Kidney epithelial cell (primary cell): ENCODE measurements around the gene HS6ST2. TPM values are rescaled to one million over a fixed set of nuclear protein-coding genes. Genes with fewer than 3 reads are reported as not detected.
A peak's percentile ranks its signal among the peaks of the same experiment; 100 is the strongest.

Experiments used
- DNase-seq: peaks from one replicate; pipeline ENCODE4 v3.0.0-alpha.2; 2010; ENCODE audit warnings: low read depth
- H3K27me3 ChIP-seq: 2 replicates; pipeline ENCODE4 v1.6.0; 2011; ENCODE audit warnings: low read length; ENCODE audit not compliant: control insufficient read depth, insufficient read depth
- H3K36me3 ChIP-seq: 2 replicates; pipeline ENCODE4 v1.5.1; 2011; ENCODE audit warnings: low read length; ENCODE audit not compliant: control insufficient read depth, insufficient read depth
- H3K4me3 ChIP-seq: 2 replicates; pipeline ENCODE4 v1.5.1; 2011; ENCODE audit warnings: low read depth, mild to moderate bottlenecking, control low read depth, low read length
- total RNA-seq: library from RNA; depleted of rRNA; stranded (reverse); fragments of >200 nt; gene quantifications from 2 replicates; pipeline ENCODE4 v1.2.3, GENCODE V29; 2015
- TF ChIP-seq, protein P1 (sequence below): IDR thresholded peaks from 2 replicates; pipeline ENCODE4 v1.5.1; 2011; ENCODE audit warnings: mild to moderate bottlenecking, moderate library complexity, low read length, control low read depth, inconsistent platforms; ENCODE audit not compliant: insufficient read depth, poor library complexity, severe bottlenecking

The HS6ST2 gene
- total RNA-seq, 1 donor from 2014 or later = 8.4 TPM

DNA sequence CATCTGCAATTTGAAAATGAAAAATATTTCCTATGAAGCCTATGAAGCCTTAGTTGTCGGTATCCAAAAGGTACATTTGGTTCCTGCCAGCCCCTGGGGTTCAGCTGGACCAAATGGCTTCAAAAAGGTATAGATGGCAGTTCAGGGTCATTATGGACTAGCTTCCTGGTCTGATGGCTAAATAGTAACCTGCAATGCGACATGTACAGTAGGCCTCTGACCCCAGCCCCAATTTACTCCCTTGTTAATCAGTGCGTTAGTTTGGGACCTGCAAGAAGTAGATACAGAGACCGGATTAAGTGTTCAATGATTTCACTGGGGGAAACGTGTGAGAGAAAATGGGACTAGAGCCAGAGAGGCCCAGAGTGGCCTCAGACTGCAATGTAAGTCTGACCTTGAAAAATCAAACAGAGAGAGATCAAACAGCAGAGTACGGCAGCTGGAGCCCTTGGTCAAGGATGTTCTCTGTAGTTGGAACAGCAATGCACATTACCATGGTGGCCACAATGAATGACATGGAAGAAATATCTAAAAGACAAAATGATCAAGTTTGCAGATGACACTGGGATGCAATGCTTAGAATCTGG lies 354.6 kb downstream of the HS6ST2 start:
- Histone ChIP-seq H3K4me3 (no peak overlapping the region), H3K27me3 (no peaks in the 10 kb centered on the region), H3K36me3 (no peaks in the 10 kb centered on the region)
- no peak for DNase-seq
- TF ChIP-seq, protein P1, sequence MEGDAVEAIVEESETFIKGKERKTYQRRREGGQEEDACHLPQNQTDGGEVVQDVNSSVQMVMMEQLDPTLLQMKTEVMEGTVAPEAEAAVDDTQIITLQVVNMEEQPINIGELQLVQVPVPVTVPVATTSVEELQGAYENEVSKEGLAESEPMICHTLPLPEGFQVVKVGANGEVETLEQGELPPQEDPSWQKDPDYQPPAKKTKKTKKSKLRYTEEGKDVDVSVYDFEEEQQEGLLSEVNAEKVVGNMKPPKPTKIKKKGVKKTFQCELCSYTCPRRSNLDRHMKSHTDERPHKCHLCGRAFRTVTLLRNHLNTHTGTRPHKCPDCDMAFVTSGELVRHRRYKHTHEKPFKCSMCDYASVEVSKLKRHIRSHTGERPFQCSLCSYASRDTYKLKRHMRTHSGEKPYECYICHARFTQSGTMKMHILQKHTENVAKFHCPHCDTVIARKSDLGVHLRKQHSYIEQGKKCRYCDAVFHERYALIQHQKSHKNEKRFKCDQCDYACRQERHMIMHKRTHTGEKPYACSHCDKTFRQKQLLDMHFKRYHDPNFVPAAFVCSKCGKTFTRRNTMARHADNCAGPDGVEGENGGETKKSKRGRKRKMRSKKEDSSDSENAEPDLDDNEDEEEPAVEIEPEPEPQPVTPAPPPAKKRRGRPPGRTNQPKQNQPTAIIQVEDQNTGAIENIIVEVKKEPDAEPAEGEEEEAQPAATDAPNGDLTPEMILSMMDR = no peak

DNA sequence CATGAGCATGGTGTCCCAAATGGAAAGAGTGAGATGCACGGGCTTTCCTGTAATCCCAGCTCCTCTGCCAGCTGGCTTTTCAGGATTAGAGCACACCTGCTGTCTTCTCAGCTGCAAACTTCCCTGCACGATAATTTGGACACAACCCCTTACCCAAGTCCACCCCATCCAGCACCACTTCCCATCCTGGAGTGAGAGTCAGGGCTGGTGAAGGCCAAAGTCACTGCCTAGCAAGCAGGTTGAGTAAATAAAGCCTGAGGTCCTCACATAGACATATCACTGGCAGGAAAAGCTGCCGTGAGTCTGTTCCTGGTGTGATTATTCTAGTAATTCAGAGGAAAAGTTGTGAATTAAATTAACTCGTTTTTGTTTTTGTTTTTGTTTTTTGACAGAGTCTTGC lies 355.7 kb downstream of the HS6ST2 start:
- Histone ChIP-seq H3K4me3 (no peak overlapping the region), H3K27me3 (no peaks in the 10 kb centered on the region), H3K36me3 (no peaks in the 10 kb centered on the region)
- DNase-seq = no peak
- TF ChIP-seq, protein P1 = no peak

DNA sequence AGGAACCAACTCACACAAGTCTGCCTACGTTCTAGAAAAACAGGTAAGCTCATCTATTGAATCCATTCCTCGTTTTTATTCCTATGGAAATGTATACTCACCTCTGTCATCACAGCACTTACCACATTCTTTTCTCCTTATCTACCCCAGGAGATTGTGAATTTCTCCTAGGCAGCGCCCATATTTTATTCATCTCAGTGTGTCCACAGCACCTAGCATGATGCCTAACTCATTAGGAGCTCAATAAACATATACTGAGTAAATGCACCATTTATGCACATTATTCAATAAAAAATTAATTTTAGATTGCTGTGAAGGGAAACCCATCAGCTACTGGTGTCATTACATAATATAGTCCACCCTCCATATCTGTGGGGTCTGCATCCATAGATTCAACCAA lies 363.4 kb downstream of the HS6ST2 start:
- Histone ChIP-seq H3K27me3 (no peaks in the 10 kb centered on the region), H3K4me3 (no peak overlapping the region), H3K36me3 (no peaks in the 10 kb centered on the region)
- TF ChIP-seq, protein P1 = no peak
- DNase-seq = no peak

DNA sequence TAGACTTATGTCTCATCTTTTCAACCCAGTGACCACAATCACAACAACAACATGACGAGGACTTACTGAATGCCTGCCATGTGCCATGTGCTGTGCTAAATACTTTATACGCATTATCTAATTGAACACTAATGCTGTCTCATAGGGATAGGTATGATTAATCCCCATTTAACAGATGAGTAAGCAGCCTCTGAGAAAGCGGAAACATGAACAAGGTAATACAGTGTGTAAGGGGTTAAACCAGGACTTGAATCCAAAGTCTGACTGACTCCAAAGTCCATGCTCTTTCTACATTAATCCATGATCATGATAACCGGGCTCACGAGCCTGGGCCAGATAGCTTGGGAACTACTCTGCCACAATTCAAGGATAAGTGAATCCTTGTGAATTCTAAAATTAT lies 364.3 kb downstream of the HS6ST2 start:
- TF ChIP-seq, protein P1 = no peak
- DNase-seq = no peak
- Histone ChIP-seq H3K4me3 (no peak overlapping the region), H3K27me3 (no peaks in the 10 kb centered on the region), H3K36me3 (no peaks in the 10 kb centered on the region)

DNA sequence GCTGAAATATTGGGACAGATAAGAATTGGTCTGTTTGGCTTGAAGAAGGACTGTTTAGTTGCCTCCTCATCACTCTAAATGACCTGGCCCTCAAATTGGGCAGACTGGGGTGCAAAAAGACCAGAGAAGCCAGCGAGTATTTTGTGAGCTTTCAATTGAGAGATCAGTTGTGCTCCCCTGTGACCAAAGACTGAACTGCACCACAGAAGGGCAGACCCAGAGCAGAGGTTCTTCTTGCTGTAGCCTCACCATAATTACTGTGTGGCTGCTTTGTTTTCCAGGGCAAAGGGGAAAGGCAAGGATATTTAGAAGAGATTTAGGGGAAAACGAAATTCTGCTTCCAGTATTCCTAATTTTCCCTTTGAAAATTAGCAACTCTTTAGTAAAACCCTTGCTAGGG lies 365.5 kb downstream of the HS6ST2 start:
- TF ChIP-seq, protein P1 = peak; percentile 30
- Histone ChIP-seq H3K27me3 (no peaks in the 10 kb centered on the region), H3K36me3 (no peaks in the 10 kb centered on the region), H3K4me3 (no peak overlapping the region)
- no peak for DNase-seq

DNA sequence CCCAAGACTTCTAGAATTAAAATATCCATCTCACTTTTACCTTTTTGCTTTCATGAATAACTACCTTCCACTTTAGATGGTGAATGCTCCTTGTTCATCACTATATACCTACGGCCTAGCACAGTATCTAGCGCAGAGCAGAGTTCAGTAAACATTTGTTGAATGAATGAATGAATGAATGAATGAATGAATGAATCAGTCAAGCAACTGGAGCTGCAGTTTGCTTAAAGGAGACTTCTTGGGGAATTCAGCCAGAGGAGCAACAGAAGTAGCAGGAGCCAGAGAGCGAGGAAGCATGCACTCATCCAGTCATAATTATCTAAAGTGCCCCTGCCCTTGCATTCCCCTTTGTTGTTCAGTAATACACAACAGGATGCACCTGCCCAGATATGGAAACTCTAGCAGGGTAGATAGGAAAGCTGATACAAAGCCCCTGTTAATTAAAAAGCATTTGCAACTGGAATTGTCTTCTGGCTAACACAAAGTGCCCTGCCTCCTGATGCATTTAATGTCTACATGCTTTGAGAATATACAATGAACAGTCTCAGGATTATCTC lies 366.6 kb downstream of the HS6ST2 start:
- Histone ChIP-seq H3K4me3 (no peak overlapping the region), H3K36me3 (no peaks in the 10 kb centered on the region), H3K27me3 (no peaks in the 10 kb centered on the region)
- no peak for DNase-seq
- TF ChIP-seq, protein P1 = no peak
